MM.1S (cell line): ENCODE data around the gene FAM181A.

Experiments used
- DNase-seq: peaks from one replicate; pipeline ENCODE4 v3.0.0-alpha.2; 2015
- H2AFZ ChIP-seq: fragments of 300-600 bp; sonication (generic); 2 replicates; pipeline ENCODE4 v1.6.0; 2016; ENCODE audit warnings: antibody characterized with exemption, low read length
- H3F3A ChIP-seq: fragments of 300-600 bp; sonication (generic); 2 replicates; pipeline ENCODE4 v1.6.1; 2016; ENCODE audit warnings: mild to moderate bottlenecking, antibody characterized with exemption, low read length, moderate library complexity, mixed read lengths; ENCODE audit not compliant: insufficient read depth
- H3K27ac ChIP-seq: fragments of 300-600 bp; sonication (generic); 2 replicates; pipeline ENCODE4 v1.5.1; 2016; ENCODE audit warnings: mild to moderate bottlenecking, low read length
- H3K27me3 ChIP-seq: fragments of 300-600 bp; sonication (generic); replicated peaks from 2 replicates; pipeline ENCODE4 v1.6.0; 2016; ENCODE audit warnings: low read length; ENCODE audit not compliant: insufficient read depth
- H3K36me3 ChIP-seq: fragments of 300-600 bp; sonication (generic); replicated peaks from 2 replicates; pipeline ENCODE4 v1.6.1; 2016; ENCODE audit warnings: mild to moderate bottlenecking, low read length, mixed read lengths; ENCODE audit not compliant: insufficient read depth
- H3K4me1 ChIP-seq: fragments of 300-600 bp; sonication (generic); 2 replicates; pipeline ENCODE4 v1.6.1; 2016; ENCODE audit warnings: low read length, mixed read lengths
- H3K4me2 ChIP-seq: fragments of 300-600 bp; sonication (generic); 2 replicates; pipeline ENCODE4 v1.6.0; 2016; ENCODE audit warnings: low read depth, low read length
- H3K4me3 ChIP-seq: fragments of 300-600 bp; sonication (generic); 2 replicates; pipeline ENCODE4 v1.5.1; 2016; ENCODE audit warnings: low read length, mixed read lengths
- H3K79me2 ChIP-seq: fragments of 300-600 bp; sonication (generic); 2 replicates; pipeline ENCODE4 v1.6.1; 2016; ENCODE audit warnings: mixed run types, low read length, mixed read lengths
- H3K9ac ChIP-seq: fragments of 300-600 bp; sonication (generic); 2 replicates; pipeline ENCODE4 v1.6.1; 2016; ENCODE audit warnings: low read length, mixed read lengths
- H3K9me2 ChIP-seq: fragments of 300-600 bp; sonication (generic); replicated peaks from 2 replicates; pipeline ENCODE4 v1.6.1; 2016; ENCODE audit warnings: mild to moderate bottlenecking, low read length, mixed read lengths; ENCODE audit not compliant: insufficient read depth
- H3K9me3 ChIP-seq: fragments of 300-600 bp; sonication (generic); replicated peaks from 2 replicates; pipeline ENCODE4 v1.6.1; 2016; ENCODE audit warnings: mild to moderate bottlenecking, low read length, mixed read lengths; ENCODE audit not compliant: insufficient read depth
- H4K20me1 ChIP-seq: fragments of 300-600 bp; sonication (generic); 2 replicates; pipeline ENCODE4 v1.6.1; 2016; ENCODE audit warnings: mild to moderate bottlenecking, low read length, moderate library complexity, mixed read lengths; ENCODE audit not compliant: insufficient read depth
- EZH2 ChIP-seq: fragments of 300-600 bp; sonication (generic); optimal IDR thresholded peaks from 2 replicates; pipeline ENCODE3; 2017; ENCODE audit warnings: low read depth, mild to moderate bottlenecking, antibody characterized with exemption, low read length, mixed read lengths
- EZH2phosphoT487 ChIP-seq: fragments of 300-600 bp; sonication (generic); IDR thresholded peaks from 2 replicates; pipeline ENCODE4 v1.6.1; 2018; ENCODE audit warnings: antibody characterized with exemption, low read length
- TF ChIP-seq, protein P1 (sequence below): fragments of 300-600 bp; sonication (generic); IDR thresholded peaks from 2 replicates; pipeline ENCODE4 v1.5.1; 2016; ENCODE audit warnings: antibody characterized with exemption, low read length, mixed read lengths

Gene FAM181A

DNA sequence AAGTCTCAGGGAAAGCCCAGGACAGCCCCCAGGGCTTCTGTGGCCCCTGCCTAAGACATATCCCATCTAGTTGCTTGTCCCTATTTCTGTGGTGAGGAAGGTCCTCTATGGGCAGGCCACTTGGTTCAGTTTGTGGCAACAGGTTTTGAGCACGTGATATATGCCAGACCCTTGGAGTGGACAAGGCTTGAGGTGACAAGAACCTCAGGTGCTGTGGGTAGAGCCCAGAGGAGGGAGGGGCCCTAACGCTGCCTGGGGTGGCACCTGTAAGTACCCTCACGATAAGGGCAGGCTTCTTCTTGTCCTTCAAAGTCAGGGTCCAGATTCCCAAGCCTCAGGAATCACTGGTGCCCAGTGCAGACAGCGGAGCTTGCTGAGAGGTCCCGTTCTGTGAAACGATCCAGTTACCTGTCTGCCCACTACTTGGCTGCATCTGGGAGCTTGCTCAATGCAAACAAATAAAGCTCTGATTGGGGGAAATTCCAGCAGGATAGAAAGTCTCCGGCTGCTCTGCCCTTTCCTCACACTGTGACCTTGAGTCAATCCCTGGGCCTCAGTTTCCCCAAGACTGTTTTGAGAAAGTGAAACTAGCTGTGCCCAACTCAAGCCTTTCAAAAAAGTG lies 47.7 kb upstream of the FAM181A start:
- no peak for DNase-seq
- H3K9ac ChIP-seq = no peak overlapping the region
- no peak overlapping the region for H3K4me2 ChIP-seq
- H3K4me3 ChIP-seq = no peak overlapping the region
- H3K9me3 ChIP-seq = no peaks in the 10 kb centered on the region
- H3K9me2 ChIP-seq = no peaks in the 10 kb centered on the region
- H3K4me1 ChIP-seq = no peaks in the 10 kb centered on the region
- TF ChIP-seq, protein P1, sequence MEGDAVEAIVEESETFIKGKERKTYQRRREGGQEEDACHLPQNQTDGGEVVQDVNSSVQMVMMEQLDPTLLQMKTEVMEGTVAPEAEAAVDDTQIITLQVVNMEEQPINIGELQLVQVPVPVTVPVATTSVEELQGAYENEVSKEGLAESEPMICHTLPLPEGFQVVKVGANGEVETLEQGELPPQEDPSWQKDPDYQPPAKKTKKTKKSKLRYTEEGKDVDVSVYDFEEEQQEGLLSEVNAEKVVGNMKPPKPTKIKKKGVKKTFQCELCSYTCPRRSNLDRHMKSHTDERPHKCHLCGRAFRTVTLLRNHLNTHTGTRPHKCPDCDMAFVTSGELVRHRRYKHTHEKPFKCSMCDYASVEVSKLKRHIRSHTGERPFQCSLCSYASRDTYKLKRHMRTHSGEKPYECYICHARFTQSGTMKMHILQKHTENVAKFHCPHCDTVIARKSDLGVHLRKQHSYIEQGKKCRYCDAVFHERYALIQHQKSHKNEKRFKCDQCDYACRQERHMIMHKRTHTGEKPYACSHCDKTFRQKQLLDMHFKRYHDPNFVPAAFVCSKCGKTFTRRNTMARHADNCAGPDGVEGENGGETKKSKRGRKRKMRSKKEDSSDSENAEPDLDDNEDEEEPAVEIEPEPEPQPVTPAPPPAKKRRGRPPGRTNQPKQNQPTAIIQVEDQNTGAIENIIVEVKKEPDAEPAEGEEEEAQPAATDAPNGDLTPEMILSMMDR = no peak
- TF ChIP-seq EZH2phosphoT487 (no peak), EZH2 (no peak)
- no peak overlapping the region for H3K27ac ChIP-seq
- H3F3A ChIP-seq = no peaks in the 10 kb centered on the region
- H3K27me3 ChIP-seq = no peaks in the 10 kb centered on the region
- H3K36me3 ChIP-seq = no peaks in the 10 kb centered on the region
- no peaks in the 10 kb centered on the region for H3K79me2 ChIP-seq
- no peak overlapping the region for H2AFZ ChIP-seq
- H4K20me1 ChIP-seq = no peaks in the 10 kb centered on the region

DNA sequence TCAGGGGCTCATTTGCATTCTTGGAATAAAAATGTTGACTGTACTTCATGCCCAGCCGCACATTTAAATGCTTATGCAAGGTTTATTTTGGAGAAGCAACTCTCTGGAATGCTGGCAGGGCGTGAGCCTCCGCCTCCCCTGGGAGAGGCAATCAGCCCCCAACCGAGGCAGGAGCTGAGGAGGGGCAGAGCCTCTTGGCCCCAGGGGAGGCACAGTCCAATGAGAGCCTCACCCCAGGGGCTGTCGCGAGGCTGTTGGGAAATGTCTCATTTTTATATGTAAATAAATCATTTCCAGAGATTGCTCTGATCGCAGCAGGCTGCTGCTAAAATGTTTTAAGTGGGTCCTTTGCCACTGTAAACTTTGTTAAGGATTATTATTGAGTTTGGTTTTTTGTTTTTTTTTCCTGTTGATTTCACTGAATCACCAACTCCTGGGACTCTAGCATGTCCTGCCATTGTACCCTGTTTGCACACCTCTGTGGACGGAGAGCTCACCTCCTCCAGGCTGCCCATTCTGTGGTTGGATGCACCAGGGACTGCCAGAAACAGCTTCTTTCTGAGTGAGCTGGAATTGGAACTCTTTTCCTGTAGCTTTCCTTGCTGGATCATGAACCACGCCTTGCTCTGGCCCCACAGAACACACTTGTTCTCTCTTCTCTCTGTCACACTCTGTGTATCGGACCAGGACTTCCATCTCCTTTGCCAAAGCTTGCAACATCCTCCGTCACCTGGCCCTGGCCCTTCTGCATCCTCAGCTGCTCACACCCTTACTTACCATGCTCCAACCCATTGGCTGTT lies 46.9 kb upstream of the FAM181A start:
- Histone ChIP-seq H2AFZ (no peak overlapping the region), H3K27me3 (no peaks in the 10 kb centered on the region), H3K4me1 (no peaks in the 10 kb centered on the region), H4K20me1 (no peaks in the 10 kb centered on the region), H3K27ac (no peak overlapping the region), H3K4me3 (no peak overlapping the region), H3F3A (no peaks in the 10 kb centered on the region), H3K9ac (no peak overlapping the region), H3K4me2 (no peak overlapping the region), H3K9me3 (no peaks in the 10 kb centered on the region), H3K79me2 (no peaks in the 10 kb centered on the region), H3K9me2 (no peaks in the 10 kb centered on the region), H3K36me3 (no peaks in the 10 kb centered on the region)
- TF ChIP-seq EZH2 (no peak), EZH2phosphoT487 (no peak)
- TF ChIP-seq, protein P1 = no peak
- no peak for DNase-seq

DNA sequence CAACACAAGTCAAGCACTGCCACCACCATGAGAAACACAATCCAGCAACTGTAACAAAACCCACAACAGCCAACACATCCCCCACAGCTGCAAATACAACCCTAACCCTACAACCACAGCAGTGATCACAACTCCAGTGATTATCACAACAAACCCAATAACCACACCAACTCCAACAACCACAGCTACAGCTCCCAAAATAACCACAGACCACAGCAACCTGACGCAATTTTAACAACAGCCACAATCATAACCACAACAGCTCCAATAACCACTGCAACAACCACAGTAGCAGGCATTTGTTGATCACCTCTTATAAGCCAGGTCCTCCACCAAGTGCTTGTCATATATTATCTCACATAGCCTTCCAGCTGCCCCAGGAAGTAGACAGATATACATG lies 42.2 kb upstream of the FAM181A start:
- no peak for DNase-seq
- TF ChIP-seq EZH2phosphoT487 (no peak), EZH2 (no peak)
- TF ChIP-seq, protein P1 = no peak
- no peak overlapping the region for H3K4me2 ChIP-seq

More for the DNA sequence above, 42.2 kb upstream of the FAM181A start:
- no peaks in the 10 kb centered on the region for H3K9me3 ChIP-seq
- no peaks in the 10 kb centered on the region for H3K9me2 ChIP-seq
- H4K20me1 ChIP-seq = no peaks in the 10 kb centered on the region
- no peak overlapping the region for H3K4me3 ChIP-seq
- H3K27ac ChIP-seq = no peak overlapping the region
- no peaks in the 10 kb centered on the region for H3F3A ChIP-seq
- H3K79me2 ChIP-seq = no peaks in the 10 kb centered on the region
- no peak overlapping the region for H3K9ac ChIP-seq
- no peak overlapping the region for H2AFZ ChIP-seq
- H3K36me3 ChIP-seq = no peaks in the 10 kb centered on the region
- H3K27me3 ChIP-seq = no peaks in the 10 kb centered on the region
- H3K4me1 ChIP-seq = no peaks in the 10 kb centered on the region
